ENCODE data around the gene CCDC188.

CCDC188 gene

GRCh38 chr22:20118300-20119020 lies 32.4 kb downstream of the CCDC188 start:
- TF ChIP-seq SPI1 (IDR thresholded peaks at IDR 0.05; ENCODE audit: borderline replicate concordance, low read depth) (no peak), REST (IDR thresholded peaks at IDR 0.05; ENCODE audit: insufficient replicate concordance, low read depth) (no peak), POLR2AphosphoS5 (IDR thresholded peaks at IDR 0.05; ENCODE audit: low read depth) (0 out of 2 replicates have a peak, but pooled peaks have one; percentile 19), GABPA (IDR thresholded peaks at IDR 0.05; ENCODE audit: low read depth) (no peak)
- TF ChIP-seq, protein P1, sequence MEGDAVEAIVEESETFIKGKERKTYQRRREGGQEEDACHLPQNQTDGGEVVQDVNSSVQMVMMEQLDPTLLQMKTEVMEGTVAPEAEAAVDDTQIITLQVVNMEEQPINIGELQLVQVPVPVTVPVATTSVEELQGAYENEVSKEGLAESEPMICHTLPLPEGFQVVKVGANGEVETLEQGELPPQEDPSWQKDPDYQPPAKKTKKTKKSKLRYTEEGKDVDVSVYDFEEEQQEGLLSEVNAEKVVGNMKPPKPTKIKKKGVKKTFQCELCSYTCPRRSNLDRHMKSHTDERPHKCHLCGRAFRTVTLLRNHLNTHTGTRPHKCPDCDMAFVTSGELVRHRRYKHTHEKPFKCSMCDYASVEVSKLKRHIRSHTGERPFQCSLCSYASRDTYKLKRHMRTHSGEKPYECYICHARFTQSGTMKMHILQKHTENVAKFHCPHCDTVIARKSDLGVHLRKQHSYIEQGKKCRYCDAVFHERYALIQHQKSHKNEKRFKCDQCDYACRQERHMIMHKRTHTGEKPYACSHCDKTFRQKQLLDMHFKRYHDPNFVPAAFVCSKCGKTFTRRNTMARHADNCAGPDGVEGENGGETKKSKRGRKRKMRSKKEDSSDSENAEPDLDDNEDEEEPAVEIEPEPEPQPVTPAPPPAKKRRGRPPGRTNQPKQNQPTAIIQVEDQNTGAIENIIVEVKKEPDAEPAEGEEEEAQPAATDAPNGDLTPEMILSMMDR (IDR thresholded peaks at IDR 0.05; ENCODE audit: insufficient read depth, low read length): no peak
- H3K4me3 ChIP-seq (replicated peaks; ENCODE audit: insufficient read depth, low read length): peak overlapping the region; percentile 64
- no peaks in the 10 kb centered on the region for H3K27me3 ChIP-seq (ENCODE audit: insufficient read depth, poor library complexity, severe bottlenecking)
- DNase-seq (ENCODE audit: low read depth in 1 of 2, low spot score in 1 of 2): no peak
- H3K27ac ChIP-seq (replicated peaks): peak overlapping the region; percentile 90

- peak overlapping the region; percentile 90 for H3K27ac ChIP-seq (replicated peaks)
- no peak for TF ChIP-seq GABPA (IDR thresholded peaks at IDR 0.05; ENCODE audit: low read depth)
- TF ChIP-seq, protein P1 (IDR thresholded peaks at IDR 0.05; ENCODE audit: insufficient read depth, low read length): no peak
- no peak for TF ChIP-seq REST (IDR thresholded peaks at IDR 0.05; ENCODE audit: insufficient replicate concordance, low read depth)
- no peak for TF ChIP-seq SPI1 (IDR thresholded peaks at IDR 0.05; ENCODE audit: borderline replicate concordance, low read depth)
- TF ChIP-seq POLR2AphosphoS5 (IDR thresholded peaks at IDR 0.05; ENCODE audit: low read depth): no peak
- DNase-seq (ENCODE audit: low read depth in 1 of 2, low spot score in 1 of 2): peak; percentile 21 to 52
- H3K27me3 ChIP-seq (ENCODE audit: insufficient read depth, poor library complexity, severe bottlenecking): no peaks in the 10 kb centered on the region
- H3K4me3 ChIP-seq (replicated peaks; ENCODE audit: insufficient read depth, low read length): peak overlapping the region; percentile 64
Measured at GRCh38 chr22:20117633-20118299, 33.1 kb downstream of the CCDC188 start.

GRCh38 chr22:20116951-20117632 lies 33.8 kb downstream of the CCDC188 start, which contains the start of gene TRMT2A:
Gene TRMT2A (minus strand): TSS chr22:20117226. CDS start chr22:20116906, 320 bp downstream.
- peak within 1 kb of the TSS; percentile 90 for H3K27ac ChIP-seq (replicated peaks)
- H3K27me3 ChIP-seq (ENCODE audit: insufficient read depth, poor library complexity, severe bottlenecking): no peaks in the 10 kb centered on the region
- H3K4me3 ChIP-seq (replicated peaks; ENCODE audit: insufficient read depth, low read length): peak within 1 kb of the TSS; percentile 98
- peak; percentile 96 to 98 for DNase-seq (ENCODE audit: low read depth in 1 of 2, low spot score in 1 of 2)
- TF ChIP-seq SPI1 (IDR thresholded peaks at IDR 0.05; ENCODE audit: borderline replicate concordance, low read depth) (peak; percentile 78; the same call in 1 of the 2 replicates), POLR2AphosphoS5 (IDR thresholded peaks at IDR 0.05; ENCODE audit: low read depth) (peak; percentile 4), GABPA (IDR thresholded peaks at IDR 0.05; ENCODE audit: low read depth) (peak; percentile 79), REST (IDR thresholded peaks at IDR 0.05; ENCODE audit: insufficient replicate concordance, low read depth) (no peak)
